M059J (cell line): ENCODE results near the gene FYCO1. TPM values are rescaled to one million over a fixed set of nuclear protein-coding genes. Genes with fewer than 3 reads are reported as not detected.

ENCODE experiments used
- DNase-seq: peaks from one replicate; pipeline ENCODE4 v3.0.0-alpha.2; 2012; ENCODE audit warnings: low read depth
- total RNA-seq: library from RNA; depleted of rRNA; stranded (reverse); fragments of >200 nt; shearing (Covaris generic); gene quantifications from 2 replicates; pipeline ENCODE4 v1.2.3, GENCODE V29; 2014

The FYCO1 gene
- total RNA-seq, 1 experiment from 2014 or later = 7.8 TPM

DNA sequence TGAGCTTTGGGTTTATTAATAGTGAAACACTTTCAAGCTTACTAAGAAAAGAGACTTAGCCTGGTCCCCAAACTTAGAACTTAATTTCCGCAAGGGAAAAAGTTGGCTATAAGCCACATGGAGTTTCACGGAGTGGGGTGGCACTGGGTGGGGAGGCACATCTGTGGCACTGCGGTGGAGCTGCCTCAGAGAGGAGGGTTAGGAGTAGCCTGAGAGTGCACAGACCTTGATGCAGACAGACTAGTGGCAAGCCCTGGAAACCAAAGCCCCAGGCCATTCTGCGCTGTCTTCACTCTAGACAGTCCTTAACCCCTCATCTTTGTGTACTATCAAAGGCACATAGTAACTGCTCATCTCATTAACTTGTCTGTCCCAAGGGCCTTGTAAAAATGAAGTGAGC lies 30.4 kb downstream of the FYCO1 start:
- no peak for DNase-seq

DNA sequence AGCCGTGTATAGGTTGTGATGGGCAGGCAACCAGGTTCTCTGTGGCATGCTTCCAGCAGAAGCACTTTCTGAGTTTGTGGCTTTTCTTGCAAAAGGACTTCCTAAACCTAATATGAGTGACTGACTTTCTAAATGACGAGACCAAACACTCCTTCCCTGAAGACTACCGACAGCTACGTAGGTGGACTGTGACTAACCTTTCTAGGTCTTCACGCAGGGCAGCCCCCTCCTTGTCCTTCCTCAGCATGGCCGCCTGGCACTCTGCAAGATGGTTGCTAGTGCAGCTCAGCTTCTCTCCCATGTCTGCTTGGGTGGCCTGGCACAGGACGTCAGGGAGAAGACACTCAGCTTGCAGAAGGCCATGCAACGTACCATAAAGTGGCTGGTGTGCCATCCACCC lies 31.5 kb downstream of the FYCO1 start:
- DNase-seq = no peak

DNA sequence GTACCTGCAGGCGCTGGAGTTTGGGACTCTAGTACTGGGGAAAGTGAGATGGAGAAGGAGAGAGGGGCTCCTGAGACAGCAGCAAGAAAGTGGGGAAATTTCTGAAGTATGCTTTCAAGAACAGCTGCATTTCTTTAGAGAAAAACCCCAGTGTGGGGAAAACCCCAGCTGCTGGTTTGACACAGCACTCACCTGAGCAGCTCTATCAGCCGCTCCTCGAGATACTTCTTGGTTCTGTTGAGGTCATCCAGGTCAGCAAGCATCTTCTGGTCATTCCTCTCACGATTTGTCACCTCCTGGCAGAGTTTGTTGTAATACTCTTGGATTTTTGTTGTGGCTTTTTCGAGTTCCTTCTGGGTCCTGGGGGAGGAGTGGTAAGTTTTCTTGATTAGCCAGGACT lies 33.6 kb downstream of the FYCO1 start:
- DNase-seq = no peak

DNA sequence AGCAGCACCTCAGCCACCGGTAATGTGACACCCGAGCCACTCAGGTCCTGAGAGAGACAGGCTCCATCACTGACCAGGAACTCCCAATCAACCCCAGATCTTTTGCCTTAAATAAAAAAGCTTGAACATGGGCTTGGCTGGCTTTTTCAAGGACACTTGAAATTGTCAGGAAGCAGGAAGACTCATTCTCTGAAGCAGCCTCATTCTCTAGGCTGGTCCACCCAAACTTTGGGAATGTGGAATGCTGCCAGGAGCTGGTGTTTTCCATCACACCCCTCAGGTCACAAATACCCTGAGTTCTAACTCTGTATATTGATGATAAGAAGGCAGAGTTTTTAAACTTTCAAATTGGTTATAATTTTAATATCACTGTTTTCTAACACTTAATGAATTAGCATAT lies 35.3 kb downstream of the FYCO1 start:
- DNase-seq = no peak

DNA sequence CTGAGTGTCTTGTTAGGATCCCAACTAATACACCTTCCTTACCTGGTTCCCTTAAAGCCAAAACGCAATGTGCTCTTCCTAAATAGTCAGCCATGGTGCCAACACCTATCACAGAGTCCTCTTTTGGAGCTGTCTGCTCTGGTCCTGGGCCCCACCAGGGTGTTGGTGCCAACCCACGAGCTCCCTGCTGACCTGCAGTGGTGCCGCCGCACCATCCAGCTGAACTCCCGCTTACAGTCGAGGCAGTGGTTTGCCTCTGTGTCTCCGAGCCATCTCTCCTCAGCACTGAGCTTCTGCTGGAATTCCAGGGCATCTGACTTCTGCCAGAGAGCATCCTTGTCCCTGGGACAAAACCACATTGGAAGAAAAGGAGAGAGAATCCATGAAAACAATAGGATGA lies 36.4 kb downstream of the FYCO1 start:
- DNase-seq = no peak

DNA sequence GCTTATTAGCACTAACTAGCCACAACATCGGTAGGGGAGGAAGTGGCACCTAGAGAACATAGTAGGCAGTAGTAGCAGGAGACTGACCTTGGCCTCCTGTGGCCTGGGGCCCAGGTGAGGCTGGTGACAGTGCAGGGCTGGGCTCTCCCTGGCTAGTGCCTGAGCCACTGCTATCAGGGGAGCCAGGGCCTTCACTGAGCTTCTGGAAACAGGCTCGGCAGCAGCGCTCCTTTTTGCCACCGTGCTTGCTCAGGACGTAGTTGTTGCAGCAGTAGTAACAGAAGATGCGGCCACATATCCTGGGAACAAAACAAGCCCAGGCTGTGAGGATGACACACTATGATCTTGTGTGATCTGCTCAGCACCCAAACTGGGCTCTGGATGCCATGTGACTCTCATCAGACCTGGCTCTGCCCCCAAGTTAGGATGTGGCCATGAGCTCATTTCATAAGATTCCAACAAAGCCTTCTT lies 37.3 kb downstream of the FYCO1 start:
- DNase-seq = peak; percentile 27

DNA sequence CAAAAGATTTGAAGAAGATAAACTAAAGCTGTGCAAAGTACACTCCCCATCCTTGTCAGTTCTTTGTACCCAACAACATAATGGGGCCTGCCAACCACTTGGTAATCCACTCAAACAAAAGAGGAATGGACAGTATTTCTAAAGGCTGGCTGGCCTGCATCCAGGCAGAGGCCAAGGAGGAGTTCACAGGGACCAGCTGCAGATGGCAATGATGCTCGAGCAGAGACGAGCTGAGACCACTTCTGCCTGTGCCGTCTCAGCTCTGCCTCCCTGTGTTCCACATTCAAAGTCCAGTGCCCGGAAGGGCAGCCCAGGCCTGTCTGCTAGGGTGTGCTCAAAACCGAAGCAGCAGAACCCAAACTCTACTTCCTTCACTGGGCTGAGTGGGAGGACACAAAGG lies 38.0 kb downstream of the FYCO1 start:
- DNase-seq = no peak

DNA sequence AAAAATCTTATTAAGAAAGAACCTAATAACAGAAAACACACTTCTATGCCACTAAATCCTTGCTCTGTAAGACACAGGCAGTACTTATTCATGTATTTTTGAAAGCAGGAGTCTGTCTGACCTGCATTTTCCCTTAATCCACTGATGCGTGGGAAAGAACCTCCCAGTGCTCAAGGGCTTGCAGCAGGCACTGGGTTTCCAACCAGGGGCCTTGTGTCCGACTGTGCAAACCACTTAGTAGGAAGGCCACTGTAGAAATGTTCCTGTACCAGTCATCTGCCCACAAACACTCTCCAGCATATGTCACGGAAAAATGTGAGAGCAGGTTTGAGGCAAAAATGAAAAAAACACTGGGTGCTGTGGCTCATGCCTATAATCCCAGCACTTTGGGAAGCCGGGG lies 39.9 kb downstream of the FYCO1 start:
- DNase-seq = no peak

DNA sequence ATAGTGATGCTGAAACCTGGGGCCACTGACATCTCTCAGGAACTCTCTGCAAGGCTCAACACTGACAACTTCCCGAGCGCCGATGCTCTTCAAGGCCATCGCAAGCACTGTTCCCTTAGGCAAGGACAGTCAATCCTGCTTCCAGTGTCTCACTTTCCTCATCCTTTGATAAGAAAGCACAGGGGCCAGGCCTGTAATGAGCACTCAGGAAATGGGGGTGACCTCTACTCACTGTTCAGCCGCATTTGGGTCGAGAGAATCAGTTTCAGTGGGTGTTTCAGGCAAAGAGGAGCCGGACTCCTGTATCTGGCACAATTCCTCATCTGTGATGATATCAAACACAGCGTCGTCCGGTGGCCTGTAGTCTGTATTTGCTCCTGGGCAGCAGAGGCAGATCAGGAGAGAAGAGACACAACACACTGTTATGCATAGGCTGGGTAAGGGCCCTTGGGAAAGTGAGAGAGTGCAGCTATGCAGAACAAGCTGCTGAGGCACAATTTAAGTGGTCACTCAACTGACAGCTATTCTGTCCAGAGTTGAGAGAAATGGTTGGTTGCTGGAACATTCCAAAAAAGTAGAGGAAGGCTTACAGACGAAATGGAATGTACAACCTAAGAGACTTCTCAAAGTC lies 40.5 kb downstream of the FYCO1 start:
- no peak for DNase-seq

DNA sequence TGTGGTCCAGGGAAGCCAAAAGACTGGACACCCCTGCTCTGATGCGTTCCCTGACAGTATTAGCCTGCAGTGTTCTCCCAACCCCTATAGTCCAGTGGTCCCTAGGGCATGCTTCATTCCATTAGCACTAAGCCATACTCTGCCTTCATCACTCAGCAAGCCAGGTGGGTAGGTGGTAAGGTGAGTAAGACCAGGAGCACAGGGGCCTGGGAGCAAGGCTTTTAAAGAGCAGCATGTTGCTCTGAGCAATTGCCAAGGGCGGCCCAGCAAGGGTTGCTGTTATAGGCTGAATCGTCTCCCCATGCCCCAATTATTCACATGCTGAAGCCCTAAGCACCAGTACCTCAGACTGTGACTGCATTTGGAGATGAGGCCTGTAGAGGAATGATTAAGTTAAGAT lies 41.3 kb downstream of the FYCO1 start:
- DNase-seq = no peak

DNA sequence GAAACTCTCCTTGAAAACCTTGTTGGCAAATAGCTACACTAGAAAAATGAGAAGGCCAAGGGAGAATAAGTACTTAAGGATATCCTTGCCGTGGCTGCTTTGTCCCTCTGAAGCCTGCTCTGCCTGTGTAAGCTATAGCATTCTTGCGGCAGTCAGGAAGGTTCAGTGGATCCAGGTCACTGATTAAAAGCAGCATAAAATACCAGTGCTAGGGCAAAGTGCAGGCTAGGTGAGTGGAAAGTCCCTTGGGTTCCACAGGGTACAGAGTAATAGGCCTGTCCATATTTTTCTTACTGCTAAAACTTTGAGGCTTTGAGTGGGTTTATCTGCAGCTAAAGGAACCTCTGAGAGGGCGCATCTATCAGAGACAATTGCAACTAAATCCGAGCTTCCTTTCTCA lies 42.1 kb downstream of the FYCO1 start:
- DNase-seq = no peak

DNA sequence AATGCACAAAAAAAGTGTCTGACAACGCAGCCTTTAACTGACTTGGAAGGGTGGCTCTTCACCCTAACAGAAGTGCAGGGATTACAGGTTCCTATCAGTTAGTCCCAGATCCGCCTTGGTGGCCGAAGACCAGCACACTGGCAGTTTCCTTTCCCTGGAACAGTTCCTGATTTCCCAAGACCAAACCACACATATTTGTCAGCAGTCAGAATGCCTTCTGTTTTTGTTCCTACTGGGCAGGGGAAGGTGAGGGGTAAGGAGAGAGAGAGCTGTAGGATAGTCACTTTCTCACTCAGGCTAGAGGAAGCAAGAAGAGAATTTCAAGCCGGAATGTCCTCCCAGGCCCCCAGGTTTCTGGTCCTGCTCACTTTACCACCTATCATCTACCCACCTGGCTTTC lies 43.2 kb downstream of the FYCO1 start:
- peak; percentile 21 for DNase-seq

DNA sequence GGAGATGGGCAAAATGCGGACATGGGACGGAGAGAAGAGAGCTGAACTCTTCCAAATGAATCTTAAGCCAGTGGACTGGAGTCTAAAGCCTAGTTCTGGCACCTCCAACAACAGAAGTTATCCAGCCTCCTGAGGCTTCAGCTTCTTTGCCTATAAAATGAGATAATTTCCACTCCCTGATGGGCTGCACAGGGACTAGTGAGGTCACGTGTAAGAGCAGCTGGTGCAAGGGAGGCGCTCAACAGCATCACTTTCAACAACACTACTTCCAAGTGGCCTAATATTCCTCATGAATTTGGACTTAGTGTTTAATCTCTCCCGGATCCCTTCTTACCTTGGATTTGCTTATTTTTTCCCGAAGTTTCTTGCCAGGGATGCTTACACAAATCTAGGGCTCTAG lies 43.7 kb downstream of the FYCO1 start:
- no peak for DNase-seq

DNA sequence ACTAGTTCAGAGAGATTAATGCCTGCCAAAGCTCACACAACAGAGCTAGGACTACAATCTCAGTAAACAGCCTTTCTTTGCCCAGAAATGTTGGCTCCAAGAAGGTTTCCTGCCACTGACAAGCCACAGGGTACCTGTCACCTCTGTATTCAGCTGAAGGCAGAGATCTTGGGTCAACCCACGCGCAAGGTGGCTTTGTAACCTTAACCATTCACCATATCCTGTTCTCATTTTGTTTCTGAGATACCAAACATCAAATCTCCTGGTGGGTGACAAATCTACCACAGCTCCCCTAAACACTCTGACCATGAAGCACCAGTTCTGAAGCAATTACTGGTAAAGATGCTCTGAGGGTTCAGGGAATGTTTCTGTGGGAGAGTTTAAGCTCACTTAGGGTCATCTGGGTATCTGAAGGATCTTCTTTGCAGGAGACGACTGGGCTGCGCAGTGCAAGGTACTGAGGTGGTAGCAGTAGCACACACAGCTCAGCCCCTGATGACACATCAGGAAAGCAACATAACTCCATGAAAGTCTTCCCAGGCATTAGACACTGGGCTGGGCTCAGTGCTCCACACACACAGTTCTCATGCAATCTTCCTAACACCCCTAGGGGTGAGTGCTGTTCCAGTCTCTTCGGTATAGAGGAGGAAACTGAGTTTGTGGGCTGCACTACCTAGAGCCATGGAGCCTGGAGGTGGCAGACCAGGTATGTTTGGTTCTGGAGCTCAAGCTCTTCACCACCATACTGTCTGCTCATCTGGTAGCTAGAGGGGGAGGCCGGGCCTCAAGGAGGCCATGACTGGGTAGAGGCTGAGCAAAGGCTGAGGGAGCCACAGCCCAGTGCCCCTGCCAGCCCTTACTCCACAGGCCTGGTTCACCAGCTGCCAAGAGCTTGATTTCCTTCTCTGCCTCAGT lies 44.7 kb downstream of the FYCO1 start:
- no peak for DNase-seq

DNA sequence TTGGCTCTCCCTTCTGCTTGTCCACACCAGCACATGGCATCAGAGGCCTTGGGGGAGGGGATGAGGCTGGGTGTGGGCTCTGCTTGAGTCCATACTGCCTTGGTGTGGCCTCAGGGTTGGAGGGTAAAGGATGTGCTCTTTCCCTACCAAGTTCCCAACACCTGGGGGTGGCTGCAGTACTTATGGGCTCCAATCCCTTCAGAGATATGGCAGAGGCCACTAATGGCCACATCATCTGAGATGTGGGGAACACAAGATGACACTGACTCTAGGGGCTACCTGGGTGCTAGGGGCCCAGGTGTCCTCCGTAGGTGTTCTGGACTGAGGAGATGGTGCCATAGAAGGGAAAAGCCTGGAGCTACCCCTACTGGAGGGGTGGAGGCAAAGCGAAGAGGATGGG lies 45.5 kb downstream of the FYCO1 start:
- DNase-seq = no peak

DNA sequence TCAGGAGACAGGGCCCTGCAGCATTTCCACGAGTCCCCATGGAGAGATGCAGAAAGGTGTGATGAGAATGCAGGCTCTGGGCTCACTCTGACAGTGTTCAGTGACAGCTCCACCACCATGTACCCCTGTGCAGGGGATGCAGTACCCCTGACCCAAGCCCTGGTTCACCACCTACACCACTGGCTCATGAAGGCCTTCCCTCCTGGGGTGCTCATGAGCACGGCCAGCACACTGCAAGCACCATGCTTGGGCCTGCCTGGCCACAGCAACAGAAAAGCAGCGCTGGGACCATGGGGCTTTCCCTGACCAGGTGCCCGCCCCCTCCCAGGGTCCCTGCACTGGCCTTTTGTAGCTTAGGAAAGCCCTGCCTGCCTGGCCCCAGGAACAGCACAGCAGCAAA lies 46.2 kb downstream of the FYCO1 start:
- no peak for DNase-seq

DNA sequence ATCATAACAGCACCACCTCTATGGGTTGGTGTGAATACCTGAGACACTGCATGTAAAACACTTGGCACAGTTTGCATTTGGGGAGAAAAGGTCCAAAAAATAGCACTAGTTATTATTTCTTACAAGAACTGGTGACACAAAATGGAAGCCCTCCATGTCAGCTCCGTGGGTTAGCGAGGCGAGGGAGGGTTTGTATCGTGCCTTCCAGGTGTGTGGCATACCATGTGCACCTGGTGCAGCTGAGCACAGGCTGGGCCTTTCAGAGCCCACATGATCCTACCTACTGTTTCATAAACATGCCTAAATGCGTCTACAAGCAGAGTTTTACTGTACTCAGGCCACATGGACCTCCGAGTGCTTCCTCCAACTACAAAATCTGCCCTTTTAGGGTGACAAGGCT lies 46.7 kb downstream of the FYCO1 start:
- no peak for DNase-seq

DNA sequence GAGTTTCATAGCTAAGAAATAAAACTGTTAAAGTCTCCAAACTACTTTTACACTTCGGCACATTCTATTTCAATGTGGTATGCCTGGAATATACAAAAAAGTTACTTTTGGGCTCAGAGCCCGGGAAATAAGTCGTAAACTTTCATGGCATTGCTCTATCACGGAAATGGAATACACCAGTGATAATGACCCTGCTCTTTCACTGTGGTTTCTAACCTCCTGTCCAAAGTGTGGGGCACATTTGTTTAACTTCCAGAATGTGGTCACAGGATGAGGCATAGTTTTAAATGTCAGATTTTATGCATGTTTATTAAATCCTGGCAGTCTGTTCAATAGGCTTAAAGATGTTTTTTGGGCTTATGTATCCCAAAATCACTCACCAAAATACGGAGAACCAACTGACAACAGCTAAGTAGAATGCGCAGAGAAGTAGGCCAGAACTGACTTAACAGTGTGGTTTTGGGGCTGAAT lies 47.3 kb downstream of the FYCO1 start:
- DNase-seq = peak; percentile 87

DNA sequence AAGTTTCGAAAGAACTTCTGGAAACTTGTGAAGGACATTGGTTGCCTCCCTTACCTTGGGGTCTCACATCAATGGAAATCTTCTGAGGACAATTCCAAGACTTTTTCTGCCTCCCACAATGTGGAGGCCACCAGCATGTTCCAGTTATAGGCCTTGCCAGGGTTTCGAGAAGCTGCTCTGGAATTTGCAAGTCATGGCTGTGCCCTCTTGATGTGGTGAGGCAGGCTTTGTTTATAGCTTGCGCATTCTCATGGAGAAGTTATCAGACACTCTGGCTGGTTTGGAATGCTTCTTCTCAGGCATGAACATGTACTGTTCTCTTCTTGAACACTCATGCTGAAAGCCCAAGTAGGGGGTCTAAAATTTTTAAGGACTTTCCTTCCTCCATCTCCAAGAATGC lies 48.3 kb downstream of the FYCO1 start:
- DNase-seq = peak; percentile 41

DNA sequence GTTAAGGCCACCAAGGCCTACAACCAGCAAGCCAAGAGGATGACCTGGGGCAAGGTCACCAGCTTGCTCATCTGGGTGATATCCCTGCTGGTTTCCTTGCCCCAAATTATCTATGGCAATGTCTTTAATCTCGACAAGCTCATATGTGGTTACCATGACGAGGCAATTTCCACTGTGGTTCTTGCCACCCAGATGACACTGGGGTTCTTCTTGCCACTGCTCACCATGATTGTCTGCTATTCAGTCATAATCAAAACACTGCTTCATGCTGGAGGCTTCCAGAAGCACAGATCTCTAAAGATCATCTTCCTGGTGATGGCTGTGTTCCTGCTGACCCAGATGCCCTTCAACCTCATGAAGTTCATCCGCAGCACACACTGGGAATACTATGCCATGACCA lies 48.7 kb downstream of the FYCO1 start:
- no peak for DNase-seq

DNA sequence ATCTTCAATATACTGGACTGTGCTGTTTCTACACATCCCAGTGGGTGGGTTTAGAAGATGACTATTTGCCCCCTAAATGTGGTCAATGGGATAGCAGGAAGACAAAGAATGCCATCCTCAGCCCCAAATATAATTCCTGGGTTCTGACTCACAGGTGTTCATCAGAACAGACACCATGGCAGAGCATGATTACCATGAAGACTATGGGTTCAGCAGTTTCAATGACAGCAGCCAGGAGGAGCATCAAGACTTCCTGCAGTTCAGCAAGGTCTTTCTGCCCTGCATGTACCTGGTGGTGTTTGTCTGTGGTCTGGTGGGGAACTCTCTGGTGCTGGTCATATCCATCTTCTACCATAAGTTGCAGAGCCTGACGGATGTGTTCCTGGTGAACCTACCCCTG lies 49.3 kb downstream of the FYCO1 start:
- DNase-seq = no peak

DNA sequence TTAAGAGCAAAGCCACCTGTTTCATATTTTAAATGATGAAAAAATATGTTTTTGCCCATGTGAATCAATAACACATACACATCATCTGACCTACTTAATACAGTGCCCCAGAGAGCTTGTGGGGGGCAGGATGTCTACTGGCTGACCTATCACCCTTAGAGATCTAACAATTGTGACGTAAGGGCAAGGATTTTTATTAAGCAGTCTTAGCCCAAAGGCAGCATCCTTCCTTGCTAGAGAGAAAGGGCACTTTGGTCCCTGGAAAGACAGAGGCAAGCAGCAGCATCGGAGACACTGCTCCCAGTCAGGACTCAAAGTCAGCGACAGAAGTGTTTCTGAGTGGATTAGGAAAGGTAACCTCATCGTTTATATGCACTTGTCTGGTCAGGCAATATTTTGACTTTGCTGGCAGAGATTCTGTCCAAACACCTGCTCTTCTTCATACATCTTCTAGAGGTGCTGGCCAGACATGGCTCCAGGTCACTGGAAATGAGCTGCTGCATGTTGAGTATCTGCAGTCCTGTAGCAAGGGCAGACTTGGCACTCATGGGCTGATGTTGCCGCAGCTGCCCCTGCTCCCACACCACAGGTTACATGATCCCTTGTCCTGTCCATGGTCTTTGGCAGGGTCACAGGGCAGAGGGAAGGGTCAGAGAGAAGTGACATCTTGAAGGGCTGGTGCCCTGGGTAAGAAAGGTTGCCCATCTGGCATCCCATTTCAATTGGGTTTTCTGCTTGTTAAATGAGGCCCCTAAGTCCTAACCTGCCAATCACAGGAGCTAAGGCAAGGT lies 50.6 kb downstream of the FYCO1 start:
- no peak for DNase-seq
